Tibial nerve (tissue), 4 donors: ENCODE measurements around the gene ZNF346.

Experiments
- CTCF ChIP-seq, 5 experiments: fragments of 200-600 bp in 3 of 5; fragments of 450-650 bp in 2 of 5; sonication (generic) in 3 of 5; IDR thresholded peaks; one replicate each; pipeline ENCODE4 v1.5.1; 2016 to 2019; ENCODE audit warnings: antibody characterized with exemption in 5 of 5, mild to moderate bottlenecking in 3 of 5, moderate library complexity in 2 of 5
- EP300 ChIP-seq, 2 donors: sonication (generic); formaldehyde crosslinking; IDR thresholded peaks; one replicate each; pipeline ENCODE4 v1.6.1; 2017; ENCODE audit warnings: antibody characterized with exemption in 2 of 2, mild to moderate bottlenecking in 1 of 2

GRCh38 chr5:176987583-176987982 is 34.9 kb upstream of the ZNF346 start:
- no peak for TF ChIP-seq CTCF (IDR thresholded peaks at IDR 0.05)
- TF ChIP-seq EP300 (IDR thresholded peaks at IDR 0.05): no peak
